Mesendoderm (in vitro differentiated cells): Measurements from ENCODE around the gene SH2D4B.

Experiments
- DNase-seq: peaks from one replicate; pipeline ENCODE4 v3.0.0; 2013
- H2AK5ac ChIP-seq: 2 replicates; pipeline ENCODE4 v1.6.1; 2013; ENCODE audit warnings: low read length, inconsistent platforms
- H2BK120ac ChIP-seq: 2 replicates; pipeline ENCODE4 v1.6.1; 2013; ENCODE audit warnings: low read depth, mild to moderate bottlenecking, low read length, moderate library complexity, mixed read lengths
- H2BK15ac ChIP-seq: replicated peaks from 2 replicates; pipeline ENCODE4 v1.6.1; 2013; ENCODE audit warnings: low read depth, mild to moderate bottlenecking, moderate library complexity
- H2BK5ac ChIP-seq: 2 replicates; pipeline ENCODE4 v1.6.1; 2013; ENCODE audit warnings: low read length, inconsistent platforms
- H3K18ac ChIP-seq: 2 replicates; pipeline ENCODE4 v1.6.1; 2013; ENCODE audit warnings: mild to moderate bottlenecking, low read length, mixed read lengths
- H3K23ac ChIP-seq: one replicate; pipeline ENCODE4 v1.6.1; 2013; ENCODE audit warnings: low read length
- H3K27ac ChIP-seq: 2 replicates; pipeline ENCODE4 v1.5.1; 2013; ENCODE audit warnings: low read depth, mild to moderate bottlenecking, inconsistent platforms, low read length, moderate library complexity
- H3K27me3 ChIP-seq: 2 replicates; pipeline ENCODE4 v1.6.1; 2013; ENCODE audit warnings: low read length, control low read depth, mild to moderate bottlenecking, inconsistent platforms; ENCODE audit not compliant: insufficient read depth, poor library complexity
- H3K36me3 ChIP-seq: 2 replicates; pipeline ENCODE4 v1.6.1; 2013; ENCODE audit warnings: low read length, inconsistent platforms; ENCODE audit not compliant: control insufficient read depth, insufficient read depth
- H3K4ac ChIP-seq: one replicate; pipeline ENCODE4 v1.6.1; 2013; ENCODE audit warnings: low read depth, mild to moderate bottlenecking, low read length, moderate library complexity
- H3K4me1 ChIP-seq: 2 replicates; pipeline ENCODE4 v1.6.1; 2013; ENCODE audit warnings: low read depth, low read length, inconsistent platforms; ENCODE audit not compliant: control insufficient read depth
- H3K4me2 ChIP-seq: 2 replicates; pipeline ENCODE4 v1.6.1; 2013; ENCODE audit warnings: low read length
- H3K4me3 ChIP-seq: 2 replicates; pipeline ENCODE4 v1.5.1; 2013; ENCODE audit warnings: mild to moderate bottlenecking, low read length
- H3K56ac ChIP-seq: one replicate; pipeline ENCODE4 v1.6.1; 2013; ENCODE audit warnings: low read length
- H3K79me1 ChIP-seq: 2 replicates; pipeline ENCODE4 v1.6.1; 2013; ENCODE audit warnings: low read length, inconsistent platforms
- H3K79me2 ChIP-seq: 2 replicates; pipeline ENCODE4 v1.6.1; 2013; ENCODE audit warnings: mild to moderate bottlenecking, low read length; ENCODE audit not compliant: control insufficient read depth, insufficient read depth
- H3K9ac ChIP-seq: 2 replicates; pipeline ENCODE4 v1.6.1; 2013; ENCODE audit warnings: low read length, inconsistent platforms
- H4K5ac ChIP-seq: one replicate; pipeline ENCODE4 v1.6.1; 2013; ENCODE audit warnings: low read length
- H4K8ac ChIP-seq: one replicate; pipeline ENCODE4 v1.6.1; 2013; ENCODE audit warnings: low read depth, mild to moderate bottlenecking, control low read depth, low read length, moderate library complexity
- WGBS: extraction: QIAGEN DNeasy Blood & Tissue Kit; methylation state at CpG from one replicate; pipeline ENCODE4 v1.1.7; 2013; ENCODE audit warnings: low lambda C conversion rate, missing lambda C conversion rate; ENCODE audit not compliant: insufficient coverage; ENCODE audit errors: extremely low coverage; 5-methylcytosine and 5-hydroxymethylcytosine counted together

Gene SH2D4B

DNA sequence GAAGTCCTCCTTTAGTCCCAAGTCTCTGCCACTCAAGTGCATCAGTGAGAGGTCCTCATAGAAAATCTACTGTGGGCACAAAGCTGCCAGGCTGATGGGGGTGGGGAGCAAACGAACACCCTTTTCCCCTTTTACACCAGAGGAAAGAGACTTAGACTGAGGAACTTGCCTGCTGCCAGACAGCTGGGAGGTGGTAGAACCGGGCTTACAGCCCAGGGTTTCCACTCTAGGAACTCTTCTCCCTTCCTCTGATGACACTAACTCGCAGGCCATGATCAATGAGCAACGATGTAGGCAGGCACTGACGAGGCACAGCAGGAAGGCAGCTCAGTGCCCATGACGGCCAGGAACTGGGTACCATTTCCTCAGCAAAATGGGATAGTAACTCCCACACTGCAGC lies 11.0 kb upstream of the SH2D4B start:
- H3K23ac ChIP-seq: no peak overlapping the region
- H3K27ac ChIP-seq: no peak overlapping the region
- no peak overlapping the region for H2BK5ac ChIP-seq
- H3K79me1 ChIP-seq: no peaks in the 10 kb centered on the region
- DNase-seq: no peak
- no peak overlapping the region for H3K4me3 ChIP-seq
- H4K5ac ChIP-seq: no peak overlapping the region
- no peak overlapping the region for H3K4me2 ChIP-seq
- H3K4me1 ChIP-seq: no peaks in the 10 kb centered on the region
- H2AK5ac ChIP-seq: no peak overlapping the region
- no peak overlapping the region for H3K4ac ChIP-seq
- H3K56ac ChIP-seq: no peak overlapping the region
- no peak overlapping the region for H2BK15ac ChIP-seq
- H2BK120ac ChIP-seq: no peak overlapping the region
- no peak overlapping the region for H3K18ac ChIP-seq
- H3K36me3 ChIP-seq: no peaks in the 10 kb centered on the region
- H3K27me3 ChIP-seq: no peaks in the 10 kb centered on the region
- H3K9ac ChIP-seq: no peak overlapping the region
- H4K8ac ChIP-seq: no peak overlapping the region
- H3K79me2 ChIP-seq: no peaks in the 10 kb centered on the region
- no CpG with 5 or more reads among the region's 6 CpGs for WGBS

DNA sequence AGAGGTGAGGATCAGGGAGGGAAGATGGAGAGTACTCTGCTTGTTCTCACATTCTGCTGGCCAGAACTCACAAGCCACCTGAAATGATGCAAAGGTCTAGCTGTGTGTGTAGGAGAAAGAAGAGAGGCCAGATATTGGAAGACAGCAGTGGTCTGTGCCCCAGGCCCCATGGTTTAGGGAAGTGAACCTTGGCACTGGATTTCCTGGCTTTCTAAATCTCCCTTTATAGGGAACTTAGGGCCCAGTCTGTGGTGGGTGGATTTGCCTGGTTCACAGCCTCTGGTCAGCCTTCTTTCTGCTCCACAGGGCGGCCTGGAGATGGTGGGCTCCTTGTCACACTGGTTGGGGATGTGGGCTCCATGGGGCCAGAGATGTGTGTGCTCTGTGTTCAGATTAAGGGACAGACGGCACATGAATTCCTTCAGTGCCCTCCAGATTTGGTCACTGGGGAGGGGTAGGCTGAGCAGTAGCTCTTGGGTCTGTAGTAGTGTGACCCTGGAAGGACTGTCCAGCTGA lies 9.5 kb upstream of the SH2D4B start:
- Histone ChIP-seq H2BK120ac (no peak overlapping the region), H3K36me3 (no peaks in the 10 kb centered on the region), H2AK5ac (no peak overlapping the region), H3K4ac (no peak overlapping the region), H2BK15ac (no peak overlapping the region), H3K4me1 (no peaks in the 10 kb centered on the region), H3K79me2 (no peaks in the 10 kb centered on the region), H3K56ac (no peak overlapping the region), H3K23ac (no peak overlapping the region), H3K18ac (no peak overlapping the region), H4K5ac (no peak overlapping the region), H3K27me3 (no peaks in the 10 kb centered on the region), H3K27ac (no peak overlapping the region), H3K4me3 (no peak overlapping the region), H4K8ac (no peak overlapping the region), H3K9ac (no peak overlapping the region), H3K4me2 (no peak overlapping the region), H3K79me1 (no peaks in the 10 kb centered on the region), H2BK5ac (no peak overlapping the region)
- no peak for DNase-seq
- no CpG with 5 or more reads among the region's 2 CpGs for WGBS

DNA sequence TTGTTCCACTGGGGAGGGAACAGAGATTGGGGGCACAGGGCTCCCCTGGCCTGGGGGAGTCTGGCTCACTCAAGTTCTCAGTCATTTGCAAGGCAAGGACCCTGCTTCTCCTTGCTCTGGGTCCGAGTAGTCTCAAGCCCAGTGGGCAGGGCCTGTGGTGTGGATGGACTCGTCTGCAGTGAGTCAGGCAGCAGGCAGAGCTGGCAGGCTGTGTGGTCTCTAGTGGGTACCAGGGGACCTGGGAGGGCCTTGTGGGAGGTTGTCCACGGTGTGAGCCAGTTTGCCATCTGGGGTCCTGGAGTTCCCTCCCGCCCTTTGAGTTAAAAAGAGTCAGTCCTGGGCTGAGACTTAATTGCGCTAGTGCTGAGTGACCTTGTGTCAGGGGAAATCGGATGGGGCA lies 8.8 kb upstream of the SH2D4B start:
- no peak overlapping the region for H3K9ac ChIP-seq
- no peak overlapping the region for H2BK120ac ChIP-seq
- WGBS: no CpG with 5 or more reads among the region's 6 CpGs
- no peak overlapping the region for H3K4ac ChIP-seq
- no peaks in the 10 kb centered on the region for H3K79me2 ChIP-seq
- no peak overlapping the region for H3K23ac ChIP-seq
- no peak for DNase-seq
- no peak overlapping the region for H2AK5ac ChIP-seq
- H3K4me1 ChIP-seq: no peaks in the 10 kb centered on the region
- H3K4me2 ChIP-seq: no peak overlapping the region
- H3K18ac ChIP-seq: no peak overlapping the region
- no peak overlapping the region for H3K27ac ChIP-seq
- H3K36me3 ChIP-seq: no peaks in the 10 kb centered on the region
- H4K5ac ChIP-seq: no peak overlapping the region
- no peaks in the 10 kb centered on the region for H3K27me3 ChIP-seq
- H2BK5ac ChIP-seq: no peak overlapping the region
- no peak overlapping the region for H4K8ac ChIP-seq
- no peak overlapping the region for H3K4me3 ChIP-seq
- H3K56ac ChIP-seq: no peak overlapping the region
- no peaks in the 10 kb centered on the region for H3K79me1 ChIP-seq
- H2BK15ac ChIP-seq: no peak overlapping the region

DNA sequence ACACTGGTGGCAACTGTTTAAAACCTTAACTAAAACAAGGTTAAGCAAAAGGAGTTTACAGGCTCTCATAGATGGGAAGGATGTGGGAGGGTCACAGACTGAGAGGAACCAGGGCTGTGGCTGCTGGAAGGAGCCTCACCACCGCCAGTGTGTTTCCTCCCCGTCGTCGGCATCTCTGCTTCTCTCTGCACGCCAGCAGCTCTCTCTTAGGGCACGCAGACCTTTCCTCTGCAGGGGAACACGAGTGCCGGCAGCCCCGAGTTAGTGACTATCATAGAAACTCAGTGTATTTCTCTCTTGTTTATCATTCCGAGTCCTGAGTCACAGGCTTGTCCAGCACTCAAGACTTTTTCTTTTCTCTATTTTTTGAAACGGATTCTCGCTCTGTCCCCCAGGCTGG lies 8.1 kb upstream of the SH2D4B start:
- no peak overlapping the region for H2BK120ac ChIP-seq
- no peak overlapping the region for H2BK15ac ChIP-seq
- H3K18ac ChIP-seq: no peak overlapping the region
- H3K9ac ChIP-seq: no peak overlapping the region
- no peaks in the 10 kb centered on the region for H3K4me1 ChIP-seq
- no peak overlapping the region for H3K4me2 ChIP-seq
- H3K27ac ChIP-seq: no peak overlapping the region
- DNase-seq: no peak
- no peak overlapping the region for H4K5ac ChIP-seq
- no peak overlapping the region for H2AK5ac ChIP-seq
- H3K4ac ChIP-seq: no peak overlapping the region
- no peaks in the 10 kb centered on the region for H3K36me3 ChIP-seq
- no peak overlapping the region for H3K4me3 ChIP-seq
- H3K27me3 ChIP-seq: no peaks in the 10 kb centered on the region
- H4K8ac ChIP-seq: no peak overlapping the region
- no peaks in the 10 kb centered on the region for H3K79me1 ChIP-seq
- H3K56ac ChIP-seq: no peak overlapping the region
- no peaks in the 10 kb centered on the region for H3K79me2 ChIP-seq
- no peak overlapping the region for H2BK5ac ChIP-seq
- no CpG with 5 or more reads among the region's 12 CpGs for WGBS
- no peak overlapping the region for H3K23ac ChIP-seq

DNA sequence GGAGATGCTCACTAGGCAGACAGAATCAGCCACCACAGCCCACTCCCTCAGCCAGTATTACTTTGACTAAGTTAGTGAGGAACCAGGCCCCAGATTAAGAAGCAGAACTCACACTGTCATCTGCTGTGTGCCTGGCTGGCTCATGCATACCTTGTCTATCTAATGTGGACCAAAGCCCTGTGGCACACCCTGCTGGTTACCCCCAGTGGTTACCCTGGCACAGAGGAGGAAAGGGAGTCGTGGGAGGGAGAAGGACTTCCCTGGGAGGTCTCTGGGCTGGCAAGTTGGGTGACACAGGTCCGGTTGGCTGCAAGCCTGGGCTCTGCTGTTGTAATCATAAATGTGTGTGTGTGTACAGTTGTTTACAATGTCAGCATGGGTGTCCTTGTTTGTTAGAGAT lies 7.5 kb upstream of the SH2D4B start:
- Histone ChIP-seq H4K8ac (no peak overlapping the region), H3K4me1 (no peaks in the 10 kb centered on the region), H2BK5ac (no peak overlapping the region), H2AK5ac (no peak overlapping the region), H3K56ac (peak overlapping the region; percentile 15), H3K27ac (no peak overlapping the region), H3K4me3 (no peak overlapping the region), H3K18ac (no peak overlapping the region), H2BK15ac (no peak overlapping the region), H3K9ac (no peak overlapping the region), H3K79me2 (no peaks in the 10 kb centered on the region), H3K4me2 (no peak overlapping the region), H4K5ac (no peak overlapping the region), H3K79me1 (no peaks in the 10 kb centered on the region), H3K27me3 (no peaks in the 10 kb centered on the region), H3K36me3 (no peaks in the 10 kb centered on the region), H2BK120ac (no peak overlapping the region), H3K23ac (no peak overlapping the region), H3K4ac (no peak overlapping the region)
- peak; percentile 44 for DNase-seq
- WGBS: no CpG with 5 or more reads among the region's 2 CpGs

DNA sequence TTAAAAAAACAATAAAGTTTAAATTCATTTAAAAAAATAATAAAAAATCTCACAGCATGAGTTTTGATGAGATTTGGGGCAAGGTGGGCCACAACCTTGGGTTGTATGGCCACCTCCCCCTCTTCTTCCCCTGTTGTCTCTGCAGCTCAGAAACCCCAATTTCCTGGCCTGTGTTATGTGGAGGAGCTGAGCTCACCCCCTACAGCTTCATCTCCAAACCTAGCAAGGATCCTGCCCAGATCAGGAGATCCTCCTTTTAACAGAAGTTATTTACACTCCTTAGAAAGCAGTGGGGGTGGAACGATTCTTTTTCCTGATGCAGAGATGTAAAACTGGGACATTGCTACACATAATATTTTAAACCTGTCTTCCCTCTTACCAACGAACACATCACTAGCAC lies 6.9 kb upstream of the SH2D4B start:
- H3K4ac ChIP-seq: no peak overlapping the region
- no peaks in the 10 kb centered on the region for H3K4me1 ChIP-seq
- H4K8ac ChIP-seq: no peak overlapping the region
- WGBS: no CpG with 5 or more reads among the region's 2 CpGs
- no peak overlapping the region for H2AK5ac ChIP-seq
- H3K27me3 ChIP-seq: no peaks in the 10 kb centered on the region
- no peak overlapping the region for H3K56ac ChIP-seq
- H3K18ac ChIP-seq: no peak overlapping the region
- H2BK5ac ChIP-seq: no peak overlapping the region
- no peak for DNase-seq
- H3K36me3 ChIP-seq: no peaks in the 10 kb centered on the region
- no peak overlapping the region for H2BK120ac ChIP-seq
- H3K79me1 ChIP-seq: no peaks in the 10 kb centered on the region
- no peak overlapping the region for H3K23ac ChIP-seq
- H4K5ac ChIP-seq: no peak overlapping the region
- H3K4me2 ChIP-seq: no peak overlapping the region
- no peaks in the 10 kb centered on the region for H3K79me2 ChIP-seq
- H3K4me3 ChIP-seq: no peak overlapping the region
- H3K9ac ChIP-seq: no peak overlapping the region
- H3K27ac ChIP-seq: no peak overlapping the region
- H2BK15ac ChIP-seq: no peak overlapping the region
